ENCODE results near the gene DDX4.

Gene DDX4

GRCh38 chr5:55821731-55822512, 84.1 kb downstream of the DDX4 start:
- no peak for DNase-seq (ENCODE audit: low spot score)

GRCh38 chr5:55823151-55823796, 85.4 kb downstream of the DDX4 start:
- DNase-seq (ENCODE audit: low spot score) = no peak

- no peak for DNase-seq (ENCODE audit: low spot score)
Measured at GRCh38 chr5:55829956-55830355, 92.1 kb downstream of the DDX4 start.

- DNase-seq (ENCODE audit: low spot score) = no peak
Measured at GRCh38 chr5:55832446-55832845, 94.6 kb downstream of the DDX4 start.

GRCh38 chr5:55836191-55836590, 98.3 kb downstream of the DDX4 start:
- DNase-seq (ENCODE audit: low spot score) = no peak

- DNase-seq (ENCODE audit: low spot score) = no peak
Measured at GRCh38 chr5:55841976-55842375, 104.1 kb downstream of the DDX4 start.

GRCh38 chr5:55847837-55848236, 110.0 kb downstream of the DDX4 start:
- no peak for DNase-seq (ENCODE audit: low spot score)

GRCh38 chr5:55848783-55849182, 110.9 kb downstream of the DDX4 start:
- DNase-seq (ENCODE audit: low spot score) = no peak

- DNase-seq (ENCODE audit: low spot score) = no peak
Measured at GRCh38 chr5:55850839-55851674, 113.2 kb downstream of the DDX4 start, which contains the start of gene IL31RA. Gene IL31RA (plus strand): TSS chr5:55851357. CDS start chr5:55851571, 214 bp downstream.

GRCh38 chr5:55851675-55851979, 113.8 kb downstream of the DDX4 start:
- no peak for DNase-seq (ENCODE audit: low spot score)

GRCh38 chr5:55852503-55852902, 114.6 kb downstream of the DDX4 start:
- no peak for DNase-seq (ENCODE audit: low spot score)

- no peak for DNase-seq (ENCODE audit: low spot score)
Measured at GRCh38 chr5:55853041-55853670, 115.3 kb downstream of the DDX4 start.

GRCh38 chr5:55853818-55854217, 116.0 kb downstream of the DDX4 start:
- DNase-seq (ENCODE audit: low spot score) = no peak

- DNase-seq (ENCODE audit: low spot score) = no peak
Measured at GRCh38 chr5:55855509-55855908, 117.6 kb downstream of the DDX4 start.

GRCh38 chr5:55856516-55857246, 118.8 kb downstream of the DDX4 start:
- DNase-seq (ENCODE audit: low spot score) = no peak

- DNase-seq (ENCODE audit: low spot score) = no peak
Measured at GRCh38 chr5:55857247-55857640, 119.4 kb downstream of the DDX4 start.

- no peak for DNase-seq (ENCODE audit: low spot score)
Measured at GRCh38 chr5:55858104-55858503, 120.2 kb downstream of the DDX4 start.

- DNase-seq (ENCODE audit: low spot score) = no peak
Measured at GRCh38 chr5:55860288-55860687, 122.4 kb downstream of the DDX4 start.

- DNase-seq (ENCODE audit: low spot score) = no peak
Measured at GRCh38 chr5:55860709-55861108, 122.8 kb downstream of the DDX4 start.

GRCh38 chr5:55864606-55865541, 127.0 kb downstream of the DDX4 start:
- DNase-seq (ENCODE audit: low spot score) = peak; percentile 6

GRCh38 chr5:55865831-55866230, 128.0 kb downstream of the DDX4 start:
- DNase-seq (ENCODE audit: low spot score) = peak; percentile 4

All from HuH-7 (cell line).